ENCODE results near the gene ACY1. TPM values are rescaled to one million over a fixed set of nuclear protein-coding genes. Genes with fewer than 3 reads are reported as not detected.
A peak's percentile ranks its signal among the peaks of the same experiment; 100 is the strongest.
"Not testable (repeated sequence)": the region's sequence is repeated elsewhere in the genome, so short reads cannot be mapped to it uniquely, and the experiment has no call there.

The ACY1 gene
- polyA plus RNA-seq, 2 of the 4 experiments (the other 2 are of a cell fraction): 20.7 to 21.1 TPM

GRCh38 chr3:52032702-52033408 is 49.5 kb downstream of the ACY1 start (continued):
- TF ChIP-seq HMGXB4 (CRISPR knock-in tag; IDR thresholded peaks at IDR 0.05; ENCODE audit: borderline replicate concordance) (no peak), KDM1A (IDR thresholded peaks at IDR 0.05; ENCODE audit: low read depth) (no peak), MYC (IDR thresholded peaks at IDR 0.05; ENCODE audit: borderline replicate concordance, low read length) (no peak), TP53 (CRISPR knock-in tag; IDR thresholded peaks at IDR 0.05) (no peak), RARB (CRISPR knock-in tag; IDR thresholded peaks at IDR 0.05) (no peak), HES2 (IDR thresholded peaks at IDR 0.05) (no peak), SREBF2 (IDR thresholded peaks at IDR 0.05) (no peak), E2F6 (IDR thresholded peaks at IDR 0.05; ENCODE audit: borderline replicate concordance, low read depth) (no peak)

GRCh38 chr3:52033748-52034147 is 50.4 kb downstream of the ACY1 start:
- FAIRE-seq; DNase-seq (ENCODE audit: low read depth in 1 of 2, low spot score in 1 of 2); ATAC-seq; H3K27ac ChIP-seq; H3K4me2 ChIP-seq; POLR2A ChIA-PET; H3K4me3 ChIP-seq; H3K9me3 ChIP-seq; H3K4me1 ChIP-seq: not testable (repeated sequence)
- CTCF ChIA-PET: interaction anchor here (1.2 to 2.1 kb wide), 2 partner anchors 19 to 110 kb away, joined by 4 to 5 read pairs; no protein-coding TSS in a partner anchor
- 69% methylated on average over 6 of the region's 6 CpGs for WGBS (ENCODE audit: missing lambda C conversion rate)

GRCh38 chr3:52034212-52034611 is 50.9 kb downstream of the ACY1 start:
- Histone ChIP-seq H3K4me1 (no peaks in the 10 kb centered on the region), H3K4me2 (no peak overlapping the region), H3K9me3 (no peaks in the 10 kb centered on the region), H3K27ac (no peak overlapping the region), H3K4me3 (no peak overlapping the region)
- POLR2A ChIA-PET: no interaction called here
- DNase-seq (ENCODE audit: low read depth in 1 of 2, low spot score in 1 of 2): no peak
- no peak for TF ChIP-seq PHF8 (IDR thresholded peaks at IDR 0.05; ENCODE audit: borderline replicate concordance, low read depth)
- TF ChIP-seq ELK1 (IDR thresholded peaks at IDR 0.05; ENCODE audit: low read depth, low read length): no peak
- WGBS (ENCODE audit: missing lambda C conversion rate): 88% methylated on average over 1 of the region's 5 CpGs
- no peak for ATAC-seq
- CTCF ChIA-PET: no interaction called here
- no peak for FAIRE-seq

- ATAC-seq: no peak
- H3K4me1 ChIP-seq: no peaks in the 10 kb centered on the region
- POLR2A ChIA-PET: no interaction called here
- H3K27ac ChIP-seq: no peak overlapping the region
- no peak for FAIRE-seq
- no peak for DNase-seq (ENCODE audit: low read depth in 1 of 2, low spot score in 1 of 2)
- 87% methylated on average over 3 of the region's 3 CpGs for WGBS (ENCODE audit: missing lambda C conversion rate)
- no peaks in the 10 kb centered on the region for H3K9me3 ChIP-seq
- H3K4me3 ChIP-seq: no peak overlapping the region
- CTCF ChIA-PET: interaction anchor here (0.8 kb wide), 1 partner anchor 28 kb away, joined by 3 read pairs; no protein-coding TSS in a partner anchor
- H3K4me2 ChIP-seq: no peak overlapping the region
- TF ChIP-seq ZC3H11A (IDR thresholded peaks at IDR 0.05) (no peak), ZFP36 (IDR thresholded peaks at IDR 0.05; ENCODE audit: borderline replicate concordance, partially characterized antibody) (peak; percentile 53)
These were observed 51.3 kb downstream of the ACY1 start for GRCh38 chr3:52034651-52035050.

Measured in A549 (cell line).